Mesodermal cell (in vitro differentiated cells): ENCODE results near the gene SLC1A1.

Source experiments
- H3K27ac ChIP-seq: 2 replicates; pipeline ENCODE4 v1.7.0; 2013; ENCODE audit warnings: mild to moderate bottlenecking, low read depth, low read length, moderate library complexity; ENCODE audit not compliant: severe bottlenecking
- H3K36me3 ChIP-seq: 2 replicates; pipeline ENCODE4 v1.7.1; 2013; ENCODE audit warnings: mild to moderate bottlenecking, low read length, moderate library complexity; ENCODE audit not compliant: control insufficient read depth, insufficient read depth
- H3K4me1 ChIP-seq: one replicate; pipeline ENCODE4 v1.7.1; 2013; ENCODE audit warnings: mild to moderate bottlenecking, low read length; ENCODE audit not compliant: insufficient read depth, control insufficient read depth, poor library complexity, severe bottlenecking
- H3K4me3 ChIP-seq: 2 replicates; pipeline ENCODE4 v1.7.0; 2013; ENCODE audit warnings: low read length, control low read depth, mild to moderate bottlenecking; ENCODE audit not compliant: insufficient read depth, poor library complexity, severe bottlenecking; ENCODE audit errors: extremely low read depth
- H3K9me3 ChIP-seq: 2 replicates; pipeline ENCODE4 v1.7.1; 2013; ENCODE audit warnings: mild to moderate bottlenecking, low read length, moderate library complexity; ENCODE audit not compliant: control insufficient read depth
- WGBS, 2 experiments: methylation state at CpG; one replicate each; pipeline ENCODE4 v1.1.5; 2013; ENCODE audit warnings: missing lambda C conversion rate in 2 of 2; ENCODE audit not compliant: insufficient coverage in 2 of 2; 5-methylcytosine and 5-hydroxymethylcytosine counted together

SLC1A1 gene

DNA sequence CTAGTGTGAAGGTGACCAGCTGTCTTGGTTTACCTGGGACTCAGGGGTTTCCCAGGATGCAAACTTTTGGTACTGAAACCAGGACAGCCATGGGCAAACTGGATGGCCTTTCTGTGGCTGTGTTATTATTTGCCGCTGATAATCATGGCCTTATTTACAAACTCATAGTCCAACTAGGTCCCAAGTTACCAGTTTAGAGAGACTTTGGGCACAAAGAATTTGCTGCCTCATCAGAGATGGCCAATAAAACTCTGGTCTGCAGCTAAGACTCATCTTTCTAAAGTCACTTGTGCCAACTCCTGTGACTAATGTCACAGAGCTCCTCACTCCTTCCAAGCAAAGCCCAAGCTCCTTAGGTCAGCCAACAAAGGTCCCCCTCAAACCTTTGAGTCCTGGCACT lies 124.4 kb downstream of the SLC1A1 start:
- peaks cover 8% of the 10 kb centered on the region for H3K4me1 ChIP-seq
- H3K27ac ChIP-seq: no peak overlapping the region
- no peaks in the 10 kb centered on the region for H3K36me3 ChIP-seq
- WGBS, 2 experiments: 80 to 100% methylated on average over 1 of the region's 1 CpG
- H3K4me3 ChIP-seq: no peak overlapping the region
- H3K9me3 ChIP-seq: no peaks in the 10 kb centered on the region

DNA sequence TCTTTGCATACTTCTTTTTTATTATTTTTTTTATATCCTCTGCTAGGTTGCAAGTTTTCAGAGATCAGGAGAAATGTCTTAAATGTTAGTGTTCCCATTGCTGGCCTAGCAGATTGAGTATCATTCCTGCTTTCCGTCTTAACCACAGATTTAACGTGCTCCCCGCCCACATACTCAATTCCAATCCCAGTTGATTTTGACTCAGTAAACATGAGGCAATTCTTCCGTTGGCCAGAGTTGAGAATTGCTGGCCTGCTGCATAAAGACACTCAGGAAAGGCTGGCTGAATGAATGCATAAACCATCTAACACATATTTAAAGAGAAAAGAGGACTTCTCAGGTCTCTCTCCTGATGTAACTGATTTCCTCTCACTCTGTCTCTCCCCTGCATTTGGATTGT lies 125.0 kb downstream of the SLC1A1 start:
- Histone ChIP-seq H3K36me3 (no peaks in the 10 kb centered on the region), H3K4me1 (peaks cover 8% of the 10 kb centered on the region), H3K4me3 (no peak overlapping the region), H3K27ac (no peak overlapping the region), H3K9me3 (no peaks in the 10 kb centered on the region)
- 67 to 70% methylated on average over 1 to 4 of the region's 4 CpGs for WGBS, 2 experiments

DNA sequence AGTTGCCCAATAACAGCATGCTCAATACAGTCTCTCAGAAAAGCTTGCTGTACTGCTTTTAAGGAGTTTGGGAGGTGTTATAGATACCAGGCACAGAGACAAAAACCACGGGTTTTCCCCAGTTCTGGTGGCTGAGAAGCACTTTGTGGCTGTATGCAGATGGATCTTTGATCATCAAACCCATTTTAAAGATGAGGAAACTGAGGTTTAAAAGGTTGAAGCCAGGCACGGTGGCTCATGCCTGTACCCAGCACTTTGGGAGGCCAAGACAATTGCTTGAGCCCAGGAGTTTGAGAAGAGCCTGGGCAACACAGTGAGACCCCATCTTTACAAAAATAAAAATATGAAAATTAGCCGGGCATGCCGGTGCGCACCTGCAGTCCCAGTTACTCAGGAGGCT lies 125.5 kb downstream of the SLC1A1 start:
- Histone ChIP-seq H3K27ac (no peak overlapping the region), H3K36me3 (no peaks in the 10 kb centered on the region), H3K4me3 (no peak overlapping the region), H3K9me3 (no peaks in the 10 kb centered on the region), H3K4me1 (peaks cover 8% of the 10 kb centered on the region)
- 97 to 100% methylated on average over 2 to 5 of the region's 5 CpGs for WGBS, 2 experiments

DNA sequence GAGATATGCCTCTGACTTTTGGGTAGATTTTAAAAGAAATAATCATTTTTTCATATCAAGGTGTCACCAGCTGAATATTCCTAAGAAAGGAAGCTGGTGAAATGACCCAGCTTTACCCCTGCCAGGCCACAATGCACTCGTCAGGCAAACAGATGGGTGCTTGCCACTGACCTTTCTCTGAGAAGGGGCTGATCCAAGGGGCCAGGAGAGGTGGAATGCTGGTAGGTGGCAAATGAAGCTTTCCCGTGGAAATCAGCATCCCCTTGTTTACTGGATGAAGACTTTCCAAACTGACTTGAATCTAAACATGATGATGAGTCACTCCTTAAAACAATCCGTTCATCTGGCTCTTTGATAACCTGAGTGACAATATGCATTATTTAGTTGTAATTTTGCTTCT lies 127.5 kb downstream of the SLC1A1 start:
- Histone ChIP-seq H3K9me3 (no peaks in the 10 kb centered on the region), H3K27ac (no peak overlapping the region), H3K4me1 (peaks cover 11% of the 10 kb centered on the region), H3K4me3 (no peak overlapping the region), H3K36me3 (no peaks in the 10 kb centered on the region)
- WGBS, 2 experiments: 31 to 56% methylated on average over 2 of the region's 3 CpGs

DNA sequence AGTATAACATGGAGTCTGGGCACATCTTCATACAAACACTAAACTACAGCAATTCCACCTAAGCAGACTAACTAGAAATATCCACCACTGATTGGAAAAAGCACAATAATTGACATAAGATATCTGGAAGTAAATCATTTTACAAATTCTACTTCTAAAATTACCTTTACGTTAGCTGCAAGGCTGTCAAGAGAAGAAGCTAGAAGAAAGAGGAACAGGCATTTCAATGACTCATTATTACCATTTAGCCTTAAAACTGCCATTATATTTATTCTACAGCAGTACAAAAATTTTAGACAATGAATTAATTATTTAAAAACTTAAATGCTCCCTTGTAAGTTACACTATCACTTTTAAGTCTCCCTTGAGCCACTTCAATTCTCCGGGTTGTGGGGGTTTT lies 128.4 kb downstream of the SLC1A1 start:
- no CpG with 5 or more reads among the region's 2 CpGs for WGBS, 2 experiments
- no peaks in the 10 kb centered on the region for H3K36me3 ChIP-seq
- no peak overlapping the region for H3K27ac ChIP-seq
- H3K4me1 ChIP-seq: peaks cover 11% of the 10 kb centered on the region
- H3K9me3 ChIP-seq: no peaks in the 10 kb centered on the region
- H3K4me3 ChIP-seq: no peak overlapping the region

DNA sequence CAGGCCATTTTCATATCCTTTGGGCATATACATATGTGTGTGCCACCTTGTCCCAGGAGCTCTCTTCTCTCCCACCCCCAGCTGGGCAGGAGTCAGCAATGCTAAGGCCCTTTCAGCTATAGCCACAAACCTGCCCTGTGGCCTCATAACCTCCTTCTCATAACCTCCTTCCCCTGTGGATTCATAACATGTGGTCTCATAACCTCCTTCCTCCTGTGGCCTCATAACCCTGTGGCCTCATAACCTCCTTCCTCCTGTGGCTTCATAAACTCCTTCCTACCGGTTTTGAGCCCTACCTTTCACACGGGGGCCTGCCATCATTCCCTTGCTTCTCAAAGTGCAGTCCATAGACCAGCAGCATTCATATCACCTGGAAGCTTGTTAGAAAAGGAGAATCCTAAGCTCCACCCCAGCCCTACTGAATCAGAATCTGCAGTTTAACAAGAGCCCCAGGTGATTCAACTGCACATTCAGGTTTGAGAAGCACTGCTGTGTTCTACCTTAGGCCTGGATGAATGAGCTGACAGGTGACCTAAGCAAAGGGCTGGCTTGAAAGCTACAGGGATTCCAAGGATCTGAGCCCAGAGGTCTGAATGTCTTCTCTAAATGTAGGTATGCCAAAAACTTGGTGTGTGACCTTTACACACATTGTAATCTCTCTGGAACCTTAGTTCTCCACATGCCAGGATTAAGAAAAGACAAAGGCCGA lies 129.9 kb downstream of the SLC1A1 start:
- WGBS, 2 experiments: 72 to 94% methylated on average over 3 of the region's 3 CpGs
- no peak overlapping the region for H3K4me3 ChIP-seq
- no peaks in the 10 kb centered on the region for H3K9me3 ChIP-seq
- peaks cover 11% of the 10 kb centered on the region for H3K4me1 ChIP-seq
- H3K27ac ChIP-seq: no peak overlapping the region
- H3K36me3 ChIP-seq: no peaks in the 10 kb centered on the region

DNA sequence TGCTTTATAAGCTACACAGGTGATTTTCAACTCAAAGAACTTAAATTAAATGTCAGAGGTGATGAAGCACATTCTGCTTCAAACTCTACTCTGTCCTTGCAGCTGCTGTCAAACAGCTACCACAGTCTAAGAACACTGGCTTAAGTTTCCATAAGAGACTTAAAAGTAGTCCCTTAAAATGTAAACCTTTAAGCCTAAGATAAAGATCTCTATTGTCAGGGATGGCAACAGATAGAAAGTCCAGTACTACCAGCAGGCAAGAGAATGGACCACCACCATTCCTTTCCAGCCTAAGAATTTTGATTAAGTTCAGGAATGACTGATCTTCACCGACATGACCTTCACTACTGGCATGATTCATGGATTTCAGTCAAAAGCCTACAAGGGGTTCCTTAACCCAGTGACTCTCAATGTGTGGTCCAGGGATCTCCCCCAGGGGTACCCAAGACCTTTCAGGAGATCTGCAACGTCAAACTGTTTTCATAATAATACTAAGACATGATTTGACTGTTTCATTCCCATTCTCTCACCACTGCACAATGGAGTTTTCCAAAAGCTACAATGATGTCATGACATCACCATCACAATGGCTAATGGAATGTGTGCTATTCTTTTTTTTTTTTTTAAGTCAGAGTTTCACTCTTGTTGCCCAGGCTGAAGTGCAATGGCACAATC lies 130.8 kb downstream of the SLC1A1 start:
- H3K36me3 ChIP-seq: no peaks in the 10 kb centered on the region
- H3K4me3 ChIP-seq: no peak overlapping the region
- H3K4me1 ChIP-seq: peaks cover 11% of the 10 kb centered on the region
- no peaks in the 10 kb centered on the region for H3K9me3 ChIP-seq
- 57 to 73% methylated on average over 2 of the region's 2 CpGs for WGBS, 2 experiments
- no peak overlapping the region for H3K27ac ChIP-seq

DNA sequence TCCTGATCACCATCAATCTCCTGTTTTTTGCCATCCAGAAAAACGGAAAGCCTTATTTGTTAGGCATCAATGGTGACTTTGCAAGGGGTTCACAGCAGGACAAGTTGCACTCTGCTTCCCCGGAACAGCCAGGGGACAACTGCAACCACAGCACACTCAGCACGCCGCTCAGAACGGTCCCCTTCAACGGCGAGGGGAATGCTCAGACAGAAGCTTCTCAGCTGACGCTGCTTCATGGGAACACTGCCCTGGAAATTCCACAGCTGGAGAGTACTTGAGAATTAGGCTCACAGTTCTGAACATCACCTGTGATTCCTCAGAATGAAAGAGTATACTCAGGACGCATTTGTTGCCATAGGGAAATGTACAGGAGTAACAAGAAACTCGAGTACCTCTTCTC lies 131.7 kb downstream of the SLC1A1 start:
- 74 to 82% methylated on average over 10 of the region's 10 CpGs for WGBS, 2 experiments
- Histone ChIP-seq H3K4me1 (peaks cover 11% of the 10 kb centered on the region), H3K27ac (no peak overlapping the region), H3K9me3 (no peaks in the 10 kb centered on the region), H3K4me3 (no peak overlapping the region), H3K36me3 (no peaks in the 10 kb centered on the region)

DNA sequence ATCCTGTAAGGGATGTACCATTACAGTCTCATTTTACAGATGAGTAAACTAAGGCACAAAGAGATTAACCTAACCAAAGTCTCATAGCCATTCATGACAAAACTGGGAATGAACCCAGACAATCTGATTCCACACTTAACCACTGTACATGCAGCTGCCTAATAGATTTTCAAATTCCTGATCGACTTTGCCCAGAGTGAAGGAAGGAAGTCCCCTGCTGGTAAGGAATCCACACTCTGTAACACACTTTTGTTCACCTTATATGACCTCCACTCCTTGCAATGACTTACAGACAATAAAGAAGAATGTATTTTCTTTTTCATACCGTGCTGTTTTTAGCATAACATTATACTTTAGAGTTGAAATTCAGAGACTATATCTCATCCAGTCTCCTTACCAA lies 140.6 kb downstream of the SLC1A1 start:
- Histone ChIP-seq H3K36me3 (no peaks in the 10 kb centered on the region), H3K9me3 (no peaks in the 10 kb centered on the region), H3K4me3 (no peak overlapping the region), H3K27ac (no peak overlapping the region), H3K4me1 (no peaks in the 10 kb centered on the region)
- WGBS, 2 experiments: 17 to 20% methylated on average over 1 of the region's 2 CpGs
